Measurements from ENCODE around the gene TMEM86A.

- TF ChIP-seq, protein P1, sequence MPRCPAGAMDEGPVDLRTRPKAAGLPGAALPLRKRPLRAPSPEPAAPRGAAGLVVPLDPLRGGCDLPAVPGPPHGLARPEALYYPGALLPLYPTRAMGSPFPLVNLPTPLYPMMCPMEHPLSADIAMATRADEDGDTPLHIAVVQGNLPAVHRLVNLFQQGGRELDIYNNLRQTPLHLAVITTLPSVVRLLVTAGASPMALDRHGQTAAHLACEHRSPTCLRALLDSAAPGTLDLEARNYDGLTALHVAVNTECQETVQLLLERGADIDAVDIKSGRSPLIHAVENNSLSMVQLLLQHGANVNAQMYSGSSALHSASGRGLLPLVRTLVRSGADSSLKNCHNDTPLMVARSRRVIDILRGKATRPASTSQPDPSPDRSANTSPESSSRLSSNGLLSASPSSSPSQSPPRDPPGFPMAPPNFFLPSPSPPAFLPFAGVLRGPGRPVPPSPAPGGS (IDR thresholded peaks at IDR 0.05): no peak
- no peak for TF ChIP-seq ATOH8 (CRISPR knock-in tag; IDR thresholded peaks at IDR 0.05; ENCODE audit: low read depth)
- TF ChIP-seq, protein P2, sequence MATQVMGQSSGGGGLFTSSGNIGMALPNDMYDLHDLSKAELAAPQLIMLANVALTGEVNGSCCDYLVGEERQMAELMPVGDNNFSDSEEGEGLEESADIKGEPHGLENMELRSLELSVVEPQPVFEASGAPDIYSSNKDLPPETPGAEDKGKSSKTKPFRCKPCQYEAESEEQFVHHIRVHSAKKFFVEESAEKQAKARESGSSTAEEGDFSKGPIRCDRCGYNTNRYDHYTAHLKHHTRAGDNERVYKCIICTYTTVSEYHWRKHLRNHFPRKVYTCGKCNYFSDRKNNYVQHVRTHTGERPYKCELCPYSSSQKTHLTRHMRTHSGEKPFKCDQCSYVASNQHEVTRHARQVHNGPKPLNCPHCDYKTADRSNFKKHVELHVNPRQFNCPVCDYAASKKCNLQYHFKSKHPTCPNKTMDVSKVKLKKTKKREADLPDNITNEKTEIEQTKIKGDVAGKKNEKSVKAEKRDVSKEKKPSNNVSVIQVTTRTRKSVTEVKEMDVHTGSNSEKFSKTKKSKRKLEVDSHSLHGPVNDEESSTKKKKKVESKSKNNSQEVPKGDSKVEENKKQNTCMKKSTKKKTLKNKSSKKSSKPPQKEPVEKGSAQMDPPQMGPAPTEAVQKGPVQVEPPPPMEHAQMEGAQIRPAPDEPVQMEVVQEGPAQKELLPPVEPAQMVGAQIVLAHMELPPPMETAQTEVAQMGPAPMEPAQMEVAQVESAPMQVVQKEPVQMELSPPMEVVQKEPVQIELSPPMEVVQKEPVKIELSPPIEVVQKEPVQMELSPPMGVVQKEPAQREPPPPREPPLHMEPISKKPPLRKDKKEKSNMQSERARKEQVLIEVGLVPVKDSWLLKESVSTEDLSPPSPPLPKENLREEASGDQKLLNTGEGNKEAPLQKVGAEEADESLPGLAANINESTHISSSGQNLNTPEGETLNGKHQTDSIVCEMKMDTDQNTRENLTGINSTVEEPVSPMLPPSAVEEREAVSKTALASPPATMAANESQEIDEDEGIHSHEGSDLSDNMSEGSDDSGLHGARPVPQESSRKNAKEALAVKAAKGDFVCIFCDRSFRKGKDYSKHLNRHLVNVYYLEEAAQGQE (IDR thresholded peaks at IDR 0.05): no peak
- TF ChIP-seq POLR2AphosphoS2 (conservative IDR thresholded peaks at IDR 0.05; ENCODE audit: low read length): no peak
- no peak for TF ChIP-seq ZSCAN20 (CRISPR knock-in tag; IDR thresholded peaks at IDR 0.05)
- no peak for TF ChIP-seq MAFK (IDR thresholded peaks at IDR 0.05; ENCODE audit: partially characterized antibody)
- no peak for TF ChIP-seq RFX5 (IDR thresholded peaks at IDR 0.05)
- no peak for TF ChIP-seq PBX3 (IDR thresholded peaks at IDR 0.05)
These were observed 8.0 kb downstream of the TMEM86A start for GRCh38 chr11:18706330-18707243.
